ENCODE data around the gene SH2D4B. TPM values are rescaled to one million over a fixed set of nuclear protein-coding genes. Genes with fewer than 3 reads are reported as not detected.
"Not testable (repeated sequence)": the region's sequence is repeated elsewhere in the genome, so short reads cannot be mapped to it uniquely, and the experiment has no call there.

SH2D4B gene
- total and polyA plus RNA-seq, 8 donors, result 0.03 to 0.18 TPM; not detected in 6

DNA sequence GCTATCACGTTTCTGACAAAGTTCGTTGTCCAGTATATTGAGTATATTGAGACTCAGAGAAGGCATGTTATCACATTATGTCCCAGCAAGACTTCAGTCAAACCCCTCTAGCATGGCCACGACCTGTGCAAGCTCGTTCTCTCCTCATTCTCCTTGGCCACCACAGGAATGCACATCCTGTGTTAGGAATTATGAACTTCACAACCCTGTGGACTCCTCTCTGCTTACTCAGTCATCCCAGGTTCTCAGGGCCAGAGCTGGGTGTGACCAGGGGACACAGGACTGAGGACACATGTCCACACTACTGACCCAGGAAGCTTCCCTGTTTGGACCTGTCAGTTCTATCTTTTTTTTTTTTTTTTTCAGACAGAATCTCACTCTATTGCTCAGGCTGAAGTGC, 4.4 kb downstream of the SH2D4B start:
- DNase-seq, result no peak
- no peaks in the 10 kb centered on the region for H3K27me3 ChIP-seq
- no peaks in the 10 kb centered on the region for H3K4me1 ChIP-seq
- TF ChIP-seq POLR2AphosphoS5 (IDR thresholded peaks at IDR 0.05) (no peak), EP300 (IDR thresholded peaks at IDR 0.05) (no peak)
- H3K4me3 ChIP-seq, result no peak overlapping the region
- 73 to 82% (median 74%) methylated on average over 4 of the region's 4 CpGs for WGBS, 5 donors
- intact Hi-C loops (cut with DNase I; ENCODE audit: low total_unique reads), result no loop called here
- no peak overlapping the region for H3K27ac ChIP-seq
- H3K36me3 ChIP-seq, result no peaks in the 10 kb centered on the region
- no peaks in the 10 kb centered on the region for H3K9me3 ChIP-seq

DNA sequence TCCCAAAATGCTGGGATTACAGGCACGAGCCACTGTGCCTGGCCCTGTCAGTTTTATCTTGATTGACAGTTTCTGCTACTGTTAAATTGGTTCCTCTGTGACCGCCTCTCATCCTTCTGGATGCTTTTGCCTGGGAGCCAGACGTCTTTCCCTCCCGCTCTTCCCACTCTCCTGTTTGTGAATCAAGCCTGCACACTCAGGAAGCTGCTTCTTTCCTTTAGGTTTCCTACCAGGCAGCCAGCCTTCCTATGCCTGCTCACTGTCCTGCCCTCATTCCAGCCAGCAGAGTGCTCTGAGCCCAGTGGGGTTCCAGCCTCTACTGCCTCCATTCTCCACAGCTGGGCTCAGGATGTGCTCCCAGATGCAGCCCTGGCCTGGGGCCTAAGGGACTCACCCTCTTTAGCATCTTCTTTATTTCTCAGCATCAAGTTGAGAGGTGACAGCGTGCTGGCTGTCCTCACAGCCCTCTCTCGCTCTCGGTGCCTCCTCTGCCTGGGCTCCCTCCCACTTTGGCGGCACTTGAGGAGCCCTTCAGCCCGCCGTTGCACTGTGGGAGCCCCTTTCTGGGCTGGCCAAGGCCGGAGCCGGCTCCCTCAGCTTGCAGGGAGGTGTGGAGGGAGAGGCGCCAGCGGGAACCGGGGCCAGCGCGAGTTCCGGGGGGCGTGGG, 5.1 kb downstream of the SH2D4B start:
- intact Hi-C loops (cut with DNase I; ENCODE audit: low total_unique reads), result no loop called here
- no peaks in the 10 kb centered on the region for H3K27me3 ChIP-seq
- H3K9me3 ChIP-seq, result no peaks in the 10 kb centered on the region
- H3K4me1 ChIP-seq, result no peaks in the 10 kb centered on the region
- 88 to 95% (median 94%) methylated on average over 10 to 19 of the region's 19 CpGs for WGBS, 5 donors
- DNase-seq, result no peak
- no peaks in the 10 kb centered on the region for H3K36me3 ChIP-seq
- TF ChIP-seq POLR2A (IDR thresholded peaks at IDR 0.05), result no peak
- TF ChIP-seq POLR2AphosphoS5 (IDR thresholded peaks at IDR 0.05), result no peak
- no peak for TF ChIP-seq EP300 (IDR thresholded peaks at IDR 0.05)
- TF ChIP-seq, protein P1, sequence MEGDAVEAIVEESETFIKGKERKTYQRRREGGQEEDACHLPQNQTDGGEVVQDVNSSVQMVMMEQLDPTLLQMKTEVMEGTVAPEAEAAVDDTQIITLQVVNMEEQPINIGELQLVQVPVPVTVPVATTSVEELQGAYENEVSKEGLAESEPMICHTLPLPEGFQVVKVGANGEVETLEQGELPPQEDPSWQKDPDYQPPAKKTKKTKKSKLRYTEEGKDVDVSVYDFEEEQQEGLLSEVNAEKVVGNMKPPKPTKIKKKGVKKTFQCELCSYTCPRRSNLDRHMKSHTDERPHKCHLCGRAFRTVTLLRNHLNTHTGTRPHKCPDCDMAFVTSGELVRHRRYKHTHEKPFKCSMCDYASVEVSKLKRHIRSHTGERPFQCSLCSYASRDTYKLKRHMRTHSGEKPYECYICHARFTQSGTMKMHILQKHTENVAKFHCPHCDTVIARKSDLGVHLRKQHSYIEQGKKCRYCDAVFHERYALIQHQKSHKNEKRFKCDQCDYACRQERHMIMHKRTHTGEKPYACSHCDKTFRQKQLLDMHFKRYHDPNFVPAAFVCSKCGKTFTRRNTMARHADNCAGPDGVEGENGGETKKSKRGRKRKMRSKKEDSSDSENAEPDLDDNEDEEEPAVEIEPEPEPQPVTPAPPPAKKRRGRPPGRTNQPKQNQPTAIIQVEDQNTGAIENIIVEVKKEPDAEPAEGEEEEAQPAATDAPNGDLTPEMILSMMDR (IDR thresholded peaks at IDR 0.05), result no peak
- H3K27ac ChIP-seq, result no peak overlapping the region
- no peak overlapping the region for H3K4me3 ChIP-seq

DNA sequence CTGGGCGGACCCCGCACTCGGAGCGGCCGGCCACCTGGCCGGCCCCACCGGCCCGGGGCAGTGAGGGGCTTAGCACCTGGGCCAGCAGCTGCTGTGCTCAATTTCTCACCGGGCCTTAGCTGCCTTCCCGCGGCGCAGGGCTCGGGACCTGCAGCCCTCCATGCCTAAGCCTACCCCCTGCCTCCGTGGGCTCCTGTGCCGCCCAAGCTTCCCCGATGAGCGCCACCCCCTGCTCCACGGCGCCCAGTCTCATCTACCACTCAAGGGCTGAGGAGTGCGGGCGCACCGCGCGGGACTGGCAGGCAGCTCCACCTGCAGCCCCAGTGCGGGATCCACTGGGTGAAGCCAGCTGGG, 5.6 kb downstream of the SH2D4B start:
- H3K9me3 ChIP-seq; H3K27me3 ChIP-seq; H3K36me3 ChIP-seq; DNase-seq; H3K4me3 ChIP-seq; H3K27ac ChIP-seq; intact Hi-C loops (cut with DNase I; ENCODE audit: low total_unique reads); H3K4me1 ChIP-seq: not testable (repeated sequence)
- WGBS, 5 donors, result 95 to 100% (median 97%) methylated on average over 12 to 25 of the region's 25 CpGs

DNA sequence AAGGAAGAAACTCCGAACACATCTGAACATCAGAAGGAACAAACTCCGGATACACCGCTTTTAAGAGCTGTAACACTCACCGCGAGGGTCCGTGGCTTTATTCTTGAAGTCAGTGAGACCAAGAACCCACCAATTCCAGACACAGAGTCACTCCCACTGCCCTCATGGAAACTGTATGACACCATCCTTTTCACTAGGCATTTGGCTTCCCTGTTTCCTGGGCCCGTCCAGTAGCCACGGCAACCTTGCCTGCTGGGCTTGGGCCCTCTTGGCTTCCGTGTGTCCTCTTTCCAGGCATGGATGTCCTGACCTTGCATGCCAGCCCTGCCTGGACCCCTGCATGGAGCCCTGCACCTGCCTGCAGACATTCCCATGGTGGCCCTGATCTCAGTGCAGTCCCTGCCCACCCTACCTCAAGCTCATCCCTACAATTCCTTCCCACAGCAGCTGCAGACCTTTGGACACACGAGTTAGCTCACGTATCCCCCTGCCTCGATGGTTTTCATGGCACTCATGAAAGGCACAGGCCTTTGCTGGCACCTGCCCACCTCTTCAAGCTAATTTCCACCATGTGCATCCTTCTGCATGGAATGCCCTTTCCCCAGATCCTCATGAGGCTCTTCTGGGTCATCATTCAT, 6.7 kb downstream of the SH2D4B start:
- Histone ChIP-seq H3K36me3 (no peaks in the 10 kb centered on the region), H3K9me3 (no peaks in the 10 kb centered on the region), H3K4me1 (no peaks in the 10 kb centered on the region), H3K4me3 (no peak overlapping the region), H3K27me3 (no peaks in the 10 kb centered on the region), H3K27ac (no peak overlapping the region)
- DNase-seq, result no peak
- TF ChIP-seq POLR2A (IDR thresholded peaks at IDR 0.05) (no peak), EP300 (IDR thresholded peaks at IDR 0.05) (no peak), POLR2AphosphoS5 (IDR thresholded peaks at IDR 0.05) (no peak)
- TF ChIP-seq, protein P1 (IDR thresholded peaks at IDR 0.05), result no peak
- WGBS, 5 donors, result 87 to 94% (median 91%) methylated on average over 12 of the region's 12 CpGs
- intact Hi-C loops (cut with DNase I; ENCODE audit: low total_unique reads), result no loop called here

DNA sequence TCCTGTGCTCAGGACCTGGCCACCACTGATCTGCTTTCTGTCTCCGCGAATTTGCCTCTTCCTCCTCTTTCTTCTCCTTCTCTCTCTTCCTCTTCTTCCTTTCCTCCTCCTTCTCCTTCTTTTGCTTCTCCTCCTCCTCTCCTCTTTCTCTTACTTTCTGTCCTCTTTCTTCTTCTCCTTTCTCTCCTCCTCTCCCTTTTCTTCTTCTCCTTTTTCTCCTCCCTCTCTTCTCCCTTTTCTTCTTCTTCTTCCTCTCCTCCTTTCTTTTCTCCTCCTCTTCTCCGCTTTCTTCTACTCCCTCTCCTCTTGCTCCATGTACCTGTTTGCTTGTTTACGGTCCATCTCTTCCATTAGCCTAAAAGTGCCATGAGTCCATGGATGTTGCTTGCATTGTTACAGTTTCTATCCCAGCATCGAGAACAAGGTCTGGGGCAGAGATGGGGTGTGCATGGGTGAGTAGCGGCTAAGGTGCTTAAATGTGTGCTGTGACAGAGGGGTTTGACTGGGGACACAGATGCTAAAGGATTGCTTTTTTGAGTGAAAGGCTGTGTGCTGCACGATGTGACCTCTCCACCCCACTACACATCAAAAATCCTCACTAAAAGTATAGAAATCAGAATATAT, 7.7 kb downstream of the SH2D4B start:
- H3K4me1 ChIP-seq, result no peaks in the 10 kb centered on the region
- H3K9me3 ChIP-seq, result no peaks in the 10 kb centered on the region
- intact Hi-C loops (cut with DNase I; ENCODE audit: low total_unique reads), result no loop called here
- TF ChIP-seq, protein P1 (IDR thresholded peaks at IDR 0.05), result no peak
- TF ChIP-seq POLR2A (IDR thresholded peaks at IDR 0.05), result no peak
- no peak for TF ChIP-seq EP300 (IDR thresholded peaks at IDR 0.05)
- no peak for TF ChIP-seq POLR2AphosphoS5 (IDR thresholded peaks at IDR 0.05)
- no peak overlapping the region for H3K4me3 ChIP-seq
- H3K27me3 ChIP-seq, result no peaks in the 10 kb centered on the region
- no peaks in the 10 kb centered on the region for H3K36me3 ChIP-seq
- H3K27ac ChIP-seq, result no peak overlapping the region
- WGBS, 5 donors, result 89 to 92% (median 90%) methylated on average over 7 of the region's 7 CpGs
- DNase-seq, result no peak
